Measurements from ENCODE around the gene FXR1.
"Not testable (repeated sequence)": the region's sequence is repeated elsewhere in the genome, so short reads cannot be mapped to it uniquely, and the experiment has no call there.

FXR1 gene

GRCh38 chr3:180912304-180913296 lies at the start of gene FXR1:
FXR1 (plus strand) TSS chr3:180912670; CDS start chr3:180912686, 16 bp downstream.
- TF ChIP-seq, protein P1, sequence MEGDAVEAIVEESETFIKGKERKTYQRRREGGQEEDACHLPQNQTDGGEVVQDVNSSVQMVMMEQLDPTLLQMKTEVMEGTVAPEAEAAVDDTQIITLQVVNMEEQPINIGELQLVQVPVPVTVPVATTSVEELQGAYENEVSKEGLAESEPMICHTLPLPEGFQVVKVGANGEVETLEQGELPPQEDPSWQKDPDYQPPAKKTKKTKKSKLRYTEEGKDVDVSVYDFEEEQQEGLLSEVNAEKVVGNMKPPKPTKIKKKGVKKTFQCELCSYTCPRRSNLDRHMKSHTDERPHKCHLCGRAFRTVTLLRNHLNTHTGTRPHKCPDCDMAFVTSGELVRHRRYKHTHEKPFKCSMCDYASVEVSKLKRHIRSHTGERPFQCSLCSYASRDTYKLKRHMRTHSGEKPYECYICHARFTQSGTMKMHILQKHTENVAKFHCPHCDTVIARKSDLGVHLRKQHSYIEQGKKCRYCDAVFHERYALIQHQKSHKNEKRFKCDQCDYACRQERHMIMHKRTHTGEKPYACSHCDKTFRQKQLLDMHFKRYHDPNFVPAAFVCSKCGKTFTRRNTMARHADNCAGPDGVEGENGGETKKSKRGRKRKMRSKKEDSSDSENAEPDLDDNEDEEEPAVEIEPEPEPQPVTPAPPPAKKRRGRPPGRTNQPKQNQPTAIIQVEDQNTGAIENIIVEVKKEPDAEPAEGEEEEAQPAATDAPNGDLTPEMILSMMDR (IDR thresholded peaks at IDR 0.05; ENCODE audit: low read depth, low read length) = peak; percentile 53
- no peak for TF ChIP-seq EZH2phosphoT487 (IDR thresholded peaks at IDR 0.05; ENCODE audit: low read depth)
- Histone ChIP-seq H3K27me3 (ENCODE audit: low read depth, low read length) (no peaks in the 10 kb centered on the region), H2AFZ (ENCODE audit: low read depth, low read length) (peak within 1 kb of the TSS; percentile 95), H3K4me2 (ENCODE audit: low read length) (peak within 1 kb of the TSS; percentile 94), H3K9ac (ENCODE audit: low read length) (peak within 1 kb of the TSS; percentile 91), H3K27ac (ENCODE audit: low read length) (peak within 1 kb of the TSS; percentile 80), H3K9me3 (ENCODE audit: insufficient read depth, low read length) (no peaks in the 10 kb centered on the region), H3K36me3 (replicated peaks; ENCODE audit: low read depth, low read length) (peaks cover 18% of the 10 kb centered on the region), H4K20me1 (ENCODE audit: insufficient read depth, low read length) (peaks cover 47% of the 10 kb centered on the region), H3K4me1 (ENCODE audit: low read length) (peaks cover 24% of the 10 kb centered on the region), H3K79me2 (ENCODE audit: low read length) (peaks cover 57% of the 10 kb centered on the region), H3K4me3 (ENCODE audit: low read length) (peak within 1 kb of the TSS; percentile 98)

DNA sequence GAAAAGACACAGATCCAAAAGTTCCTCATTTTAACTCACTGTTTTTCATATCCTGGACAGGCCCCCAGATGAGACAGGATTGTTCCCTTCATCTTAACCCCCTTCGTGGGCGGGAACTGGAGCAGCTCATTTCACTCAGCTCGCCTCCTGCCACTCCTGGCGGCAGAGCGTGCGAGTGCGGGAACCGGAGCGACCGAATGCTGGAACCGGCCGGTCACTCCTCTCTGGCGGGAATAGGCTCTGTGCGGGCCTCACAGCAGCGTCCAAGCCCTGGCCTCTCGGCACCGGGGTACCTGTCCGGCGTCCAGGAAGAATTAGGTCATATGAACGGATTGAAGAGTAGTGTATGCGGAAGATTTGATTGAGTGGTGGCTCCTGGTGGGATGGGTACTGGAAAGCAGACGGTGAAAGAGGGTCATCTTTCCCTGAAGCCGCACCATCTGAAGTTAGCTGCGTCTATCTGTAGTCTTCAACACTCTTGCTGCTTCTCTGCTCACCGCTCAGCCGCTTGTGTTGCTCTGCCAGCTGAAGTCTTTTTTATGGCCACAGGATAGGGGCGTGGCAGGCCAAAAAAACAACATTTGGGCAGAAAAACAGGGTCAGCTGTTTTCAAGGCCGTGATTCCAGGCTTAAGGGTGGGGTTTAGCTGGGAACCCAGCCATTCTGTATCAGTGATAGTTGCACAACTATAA lies 42.3 kb upstream of the FXR1 start:
- TF ChIP-seq, protein P1 (IDR thresholded peaks at IDR 0.05; ENCODE audit: low read depth, low read length) = no peak
- no peak for TF ChIP-seq EZH2phosphoT487 (IDR thresholded peaks at IDR 0.05; ENCODE audit: low read depth)
- no peak overlapping the region for H3K9ac ChIP-seq (ENCODE audit: low read length)
- H3K4me2 ChIP-seq (ENCODE audit: low read length) = no peak overlapping the region

DNA sequence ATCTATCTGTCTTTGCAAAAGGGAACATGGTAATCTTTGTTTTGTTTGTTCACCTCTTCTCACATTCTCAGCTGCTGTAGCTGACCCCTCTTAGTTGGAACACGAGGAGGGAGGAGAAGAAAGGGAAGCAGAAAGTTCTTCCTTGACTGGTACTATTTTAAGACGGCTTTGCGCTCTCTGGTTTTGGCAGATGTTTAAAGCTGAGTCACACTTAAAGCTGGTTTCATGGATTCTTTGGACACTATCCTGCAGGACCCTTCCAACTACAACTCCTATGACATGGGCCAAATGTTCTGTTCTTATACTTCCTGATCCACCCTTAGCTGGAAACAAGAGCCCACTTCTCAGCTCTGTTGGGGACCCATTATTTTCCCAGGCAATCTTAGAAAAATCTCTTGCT lies 40.6 kb upstream of the FXR1 start:
- no peaks in the 10 kb centered on the region for H3K27me3 ChIP-seq (ENCODE audit: low read depth, low read length)
- H4K20me1 ChIP-seq (ENCODE audit: insufficient read depth, low read length) = no peaks in the 10 kb centered on the region
- H3K79me2 ChIP-seq (ENCODE audit: low read length) = no peaks in the 10 kb centered on the region
- no peak overlapping the region for H3K4me2 ChIP-seq (ENCODE audit: low read length)
- no peak for TF ChIP-seq EZH2phosphoT487 (IDR thresholded peaks at IDR 0.05; ENCODE audit: low read depth)
- TF ChIP-seq, protein P1 (IDR thresholded peaks at IDR 0.05; ENCODE audit: low read depth, low read length) = no peak
- H3K9ac ChIP-seq (ENCODE audit: low read length) = no peak overlapping the region
- no peak overlapping the region for H3K4me3 ChIP-seq (ENCODE audit: low read length)
- H3K9me3 ChIP-seq (ENCODE audit: insufficient read depth, low read length) = no peaks in the 10 kb centered on the region
- no peaks in the 10 kb centered on the region for H3K36me3 ChIP-seq (replicated peaks; ENCODE audit: low read depth, low read length)
- H2AFZ ChIP-seq (ENCODE audit: low read depth, low read length) = no peak overlapping the region
- no peak overlapping the region for H3K27ac ChIP-seq (ENCODE audit: low read length)
- H3K4me1 ChIP-seq (ENCODE audit: low read length) = no peaks in the 10 kb centered on the region

More for the DNA sequence above, 42.3 kb upstream of the FXR1 start:
- Histone ChIP-seq H3K9me3 (ENCODE audit: insufficient read depth, low read length) (no peaks in the 10 kb centered on the region), H3K4me1 (ENCODE audit: low read length) (no peaks in the 10 kb centered on the region), H3K27me3 (ENCODE audit: low read depth, low read length) (no peaks in the 10 kb centered on the region), H2AFZ (ENCODE audit: low read depth, low read length) (no peak overlapping the region), H3K27ac (ENCODE audit: low read length) (no peak overlapping the region), H3K36me3 (replicated peaks; ENCODE audit: low read depth, low read length) (no peaks in the 10 kb centered on the region), H3K4me3 (ENCODE audit: low read length) (no peak overlapping the region), H3K79me2 (ENCODE audit: low read length) (no peaks in the 10 kb centered on the region), H4K20me1 (ENCODE audit: insufficient read depth, low read length) (no peaks in the 10 kb centered on the region)

DNA sequence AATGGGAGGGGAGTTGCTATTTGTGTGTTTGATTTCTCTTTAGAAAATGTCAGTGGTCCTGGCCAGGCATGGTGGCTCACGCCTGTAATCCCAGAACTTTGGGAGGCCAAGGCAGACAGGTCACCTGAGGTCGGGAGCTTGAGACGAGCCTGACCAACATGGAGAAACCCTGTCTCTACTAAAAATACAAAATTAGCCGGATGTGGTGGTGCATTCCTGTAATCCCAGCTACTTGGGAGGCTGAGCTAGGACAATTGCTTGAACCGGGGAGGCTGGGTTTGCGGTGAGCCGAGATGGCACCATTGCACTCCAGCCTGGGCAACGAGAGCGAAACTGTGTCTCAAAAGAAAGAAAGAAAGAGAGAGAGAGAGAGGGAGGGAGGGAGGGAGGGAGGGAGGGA lies 40.0 kb upstream of the FXR1 start:
- not testable (repeated sequence) for H3K4me3 ChIP-seq (ENCODE audit: low read length); H3K79me2 ChIP-seq (ENCODE audit: low read length); H3K4me1 ChIP-seq (ENCODE audit: low read length); H3K4me2 ChIP-seq (ENCODE audit: low read length); H3K27me3 ChIP-seq (ENCODE audit: low read depth, low read length); H4K20me1 ChIP-seq (ENCODE audit: insufficient read depth, low read length); H3K9me3 ChIP-seq (ENCODE audit: insufficient read depth, low read length); H2AFZ ChIP-seq (ENCODE audit: low read depth, low read length); H3K36me3 ChIP-seq (replicated peaks; ENCODE audit: low read depth, low read length); H3K9ac ChIP-seq (ENCODE audit: low read length); H3K27ac ChIP-seq (ENCODE audit: low read length)
